ENCODE measurements around the gene VIM.
A peak's percentile ranks its signal among the peaks of the same experiment; 100 is the strongest.

VIM gene

DNA sequence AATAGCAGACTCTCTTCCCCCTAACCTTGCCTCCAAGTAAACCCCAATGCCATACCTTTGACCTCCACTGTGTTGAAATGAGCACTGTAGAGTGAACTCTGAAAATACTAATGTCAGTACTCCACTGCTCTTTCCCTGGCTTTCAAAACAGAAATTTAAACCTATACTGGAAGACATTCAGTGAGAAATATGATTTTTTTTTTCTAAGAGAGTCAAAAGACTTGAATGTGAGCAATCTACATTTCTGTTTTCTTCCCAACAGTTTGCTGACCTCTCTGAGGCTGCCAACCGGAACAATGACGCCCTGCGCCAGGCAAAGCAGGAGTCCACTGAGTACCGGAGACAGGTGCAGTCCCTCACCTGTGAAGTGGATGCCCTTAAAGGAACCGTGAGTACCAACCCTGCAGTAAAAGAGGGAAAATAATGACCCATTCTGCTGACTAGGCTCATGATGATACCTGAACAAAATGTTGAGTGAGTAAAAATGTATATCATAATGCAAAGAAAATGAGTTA lies 6.4 kb downstream of the VIM start:
- Mint-ChIP-seq H3K4me3 (peak overlapping the region; percentile 24), H3K36me3 (ENCODE audit: low read depth) (peaks cover 75% of the 10 kb centered on the region), H3K9me3 (no peaks in the 10 kb centered on the region), H3K4me1 (ENCODE audit: low read depth) (peaks cover 59% of the 10 kb centered on the region), H3K27ac (peak overlapping the region; percentile 22), H3K27me3 (no peaks in the 10 kb centered on the region)

DNA sequence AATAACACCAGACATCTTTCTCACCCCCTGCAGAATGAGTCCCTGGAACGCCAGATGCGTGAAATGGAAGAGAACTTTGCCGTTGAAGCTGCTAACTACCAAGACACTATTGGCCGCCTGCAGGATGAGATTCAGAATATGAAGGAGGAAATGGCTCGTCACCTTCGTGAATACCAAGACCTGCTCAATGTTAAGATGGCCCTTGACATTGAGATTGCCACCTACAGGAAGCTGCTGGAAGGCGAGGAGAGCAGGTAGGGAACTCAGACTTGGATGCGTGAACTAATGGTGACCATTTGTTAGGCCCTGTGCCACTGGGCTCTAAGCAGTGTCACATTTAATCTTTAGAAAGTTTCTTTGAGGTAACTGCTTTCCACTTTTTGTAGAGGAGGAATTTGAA lies 7.1 kb downstream of the VIM start:
- Mint-ChIP-seq H3K4me3 (no peak overlapping the region), H3K27me3 (no peaks in the 10 kb centered on the region), H3K36me3 (ENCODE audit: low read depth) (peaks cover 73% of the 10 kb centered on the region), H3K4me1 (ENCODE audit: low read depth) (peaks cover 59% of the 10 kb centered on the region), H3K27ac (no peak overlapping the region), H3K9me3 (no peaks in the 10 kb centered on the region)

DNA sequence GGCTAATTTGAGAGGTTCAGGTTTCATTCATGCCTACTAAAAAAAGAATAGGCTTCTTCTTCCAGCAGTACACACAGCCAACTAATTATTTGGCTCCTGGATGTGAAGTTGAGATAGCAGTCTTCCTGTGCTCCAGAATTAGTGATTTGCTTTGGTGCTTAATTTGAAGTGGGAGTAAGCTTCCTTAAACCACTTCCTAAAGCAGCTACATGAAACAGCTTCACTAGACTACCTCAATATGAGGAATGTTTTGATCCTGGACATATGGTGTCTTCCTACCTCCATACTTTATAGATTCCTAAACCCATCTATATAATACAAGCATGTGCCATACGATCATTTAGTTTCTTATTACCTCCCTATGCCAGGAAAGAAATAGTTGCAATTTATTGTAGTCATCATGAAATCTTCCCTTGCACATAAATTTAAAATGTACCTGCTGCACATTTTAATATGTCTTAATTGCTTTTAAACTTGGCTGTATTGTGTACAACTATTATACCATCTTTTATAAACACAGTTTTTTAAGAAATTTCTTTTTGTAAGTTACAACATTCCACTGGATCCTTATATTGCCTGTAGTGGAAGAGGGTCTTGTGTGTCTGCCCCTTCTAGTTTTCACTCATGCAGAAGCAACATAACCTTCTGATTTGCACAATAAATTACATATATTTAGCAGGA lies 8.6 kb downstream of the VIM start:
- Mint-ChIP-seq H3K27me3 (no peaks in the 10 kb centered on the region), H3K27ac (no peak overlapping the region), H3K4me1 (ENCODE audit: low read depth) (peaks cover 45% of the 10 kb centered on the region), H3K4me3 (no peak overlapping the region), H3K9me3 (no peaks in the 10 kb centered on the region), H3K36me3 (ENCODE audit: low read depth) (peaks cover 58% of the 10 kb centered on the region)

DNA sequence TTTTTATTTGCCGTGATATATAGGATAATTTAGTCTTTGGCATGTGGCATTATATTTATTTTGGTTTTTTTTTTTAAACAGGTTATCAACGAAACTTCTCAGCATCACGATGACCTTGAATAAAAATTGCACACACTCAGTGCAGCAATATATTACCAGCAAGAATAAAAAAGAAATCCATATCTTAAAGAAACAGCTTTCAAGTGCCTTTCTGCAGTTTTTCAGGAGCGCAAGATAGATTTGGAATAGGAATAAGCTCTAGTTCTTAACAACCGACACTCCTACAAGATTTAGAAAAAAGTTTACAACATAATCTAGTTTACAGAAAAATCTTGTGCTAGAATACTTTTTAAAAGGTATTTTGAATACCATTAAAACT lies 9.1 kb downstream of the VIM start:
- Mint-ChIP-seq H3K4me3 (no peak overlapping the region), H3K27me3 (no peaks in the 10 kb centered on the region), H3K9me3 (no peaks in the 10 kb centered on the region), H3K4me1 (ENCODE audit: low read depth) (peaks cover 45% of the 10 kb centered on the region), H3K27ac (no peak overlapping the region), H3K36me3 (ENCODE audit: low read depth) (peaks cover 53% of the 10 kb centered on the region)

DNA sequence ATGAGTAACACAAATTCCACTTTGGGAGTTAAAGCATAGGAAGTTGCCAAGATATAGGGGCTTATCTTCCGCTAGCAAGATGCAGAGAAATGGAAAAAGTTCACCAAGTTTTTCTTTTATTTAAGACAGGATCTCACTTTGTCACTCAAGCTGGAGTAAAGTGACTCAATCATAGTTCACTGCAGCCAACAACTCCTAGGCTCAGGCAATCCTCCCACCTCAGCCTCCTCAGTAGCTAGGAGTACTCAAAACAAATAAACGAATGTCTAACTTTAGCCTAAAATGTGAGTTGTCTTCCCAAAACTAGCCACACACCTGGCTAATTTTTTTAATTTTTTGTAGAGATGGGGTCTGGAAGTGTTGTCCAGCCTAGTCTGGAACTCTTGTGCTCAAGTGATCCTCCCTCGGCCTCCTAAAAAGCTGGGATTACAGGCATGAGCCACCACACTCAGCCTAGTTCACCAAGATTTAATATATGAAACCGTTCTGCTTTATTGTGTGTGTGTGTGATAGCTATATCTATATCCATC lies 9.9 kb downstream of the VIM start:
- Mint-ChIP-seq H3K4me1 (ENCODE audit: low read depth) (peaks cover 39% of the 10 kb centered on the region), H3K9me3 (no peaks in the 10 kb centered on the region), H3K4me3 (no peak overlapping the region), H3K27ac (no peak overlapping the region), H3K27me3 (no peaks in the 10 kb centered on the region), H3K36me3 (ENCODE audit: low read depth) (peaks cover 46% of the 10 kb centered on the region)

DNA sequence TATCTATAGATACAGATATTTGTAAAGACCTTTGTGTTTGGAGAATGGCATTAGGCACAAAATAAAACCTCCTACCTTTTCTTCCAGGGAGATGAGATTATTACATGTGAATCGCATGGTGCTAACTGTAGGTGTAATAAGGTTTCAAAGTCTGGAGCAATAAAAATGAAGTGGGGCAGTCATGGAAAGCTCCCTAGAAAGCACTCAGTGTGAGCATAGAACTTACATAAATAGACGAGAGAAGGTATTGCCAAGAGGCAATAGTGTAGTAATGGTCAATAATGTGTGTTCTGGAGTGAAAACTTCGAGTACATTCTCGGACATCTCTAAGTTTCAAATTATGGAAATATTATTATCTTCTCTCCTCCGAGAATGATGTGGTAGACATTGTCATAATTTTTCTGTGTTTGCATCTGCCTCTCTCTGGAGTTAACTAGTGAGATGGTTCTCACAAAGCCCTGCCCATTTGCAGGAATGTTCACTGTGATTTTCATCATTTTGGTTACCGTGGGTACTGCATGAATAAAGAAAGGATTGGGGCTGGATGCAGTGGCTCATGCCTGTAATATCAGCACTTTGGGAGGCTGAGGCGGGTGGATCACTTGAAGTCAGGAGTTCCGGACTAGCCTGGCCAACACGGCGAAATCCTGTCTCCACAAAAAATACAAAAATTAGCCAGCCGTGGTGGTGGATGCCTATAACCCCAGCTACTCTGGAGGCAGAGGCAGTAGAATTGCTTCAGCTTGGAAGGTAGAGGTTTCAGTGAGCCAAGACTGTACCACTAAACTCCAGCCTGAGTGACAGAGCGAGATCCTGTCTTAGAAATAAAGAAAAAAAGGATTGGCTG lies 10.6 kb downstream of the VIM start:
- no peaks in the 10 kb centered on the region for H3K9me3 Mint-ChIP-seq
- H3K36me3 Mint-ChIP-seq (ENCODE audit: low read depth) = peaks cover 40% of the 10 kb centered on the region
- H3K4me1 Mint-ChIP-seq (ENCODE audit: low read depth) = peaks cover 32% of the 10 kb centered on the region
- H3K4me3 Mint-ChIP-seq = no peak overlapping the region
- H3K27ac Mint-ChIP-seq = peak overlapping the region; percentile 2
- no peaks in the 10 kb centered on the region for H3K27me3 Mint-ChIP-seq

DNA sequence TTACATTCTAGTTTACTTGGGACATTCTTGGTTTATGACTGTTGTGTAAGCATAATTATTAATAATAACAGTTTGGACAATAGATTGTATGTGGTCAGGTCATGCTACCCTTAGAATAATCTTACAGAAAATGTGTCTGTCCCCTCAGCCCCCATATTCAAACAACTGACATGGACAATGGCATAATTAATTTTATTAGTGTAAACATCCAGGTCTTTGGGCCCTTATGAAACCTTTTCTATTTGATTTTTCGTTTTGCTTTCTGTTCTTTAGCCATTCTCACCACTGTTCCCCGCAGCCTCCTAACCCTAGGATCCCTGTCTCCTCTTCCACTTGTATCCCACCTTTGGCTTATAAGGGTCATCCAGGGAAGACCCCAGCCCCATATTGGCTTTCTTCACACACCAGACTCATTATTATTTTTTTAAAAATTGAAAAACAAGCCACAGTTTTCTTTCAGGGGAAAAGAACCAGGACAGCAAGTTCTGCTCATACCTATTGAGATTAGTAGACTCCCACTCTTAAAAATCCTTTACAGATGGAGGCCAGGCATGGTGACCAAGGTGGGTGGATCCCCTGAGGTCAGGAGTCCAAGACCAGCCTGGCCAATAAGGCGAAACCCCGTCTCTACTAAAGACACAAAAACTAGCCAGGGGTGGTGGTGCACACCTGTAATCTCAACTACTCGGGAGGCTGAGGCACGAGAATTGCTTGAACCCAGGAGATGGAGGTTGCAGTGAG lies 11.5 kb downstream of the VIM start:
- Mint-ChIP-seq H3K27ac (no peak overlapping the region), H3K36me3 (ENCODE audit: low read depth) (peaks cover 32% of the 10 kb centered on the region), H3K9me3 (no peaks in the 10 kb centered on the region), H3K4me1 (ENCODE audit: low read depth) (peaks cover 26% of the 10 kb centered on the region), H3K27me3 (no peaks in the 10 kb centered on the region), H3K4me3 (no peak overlapping the region)

DNA sequence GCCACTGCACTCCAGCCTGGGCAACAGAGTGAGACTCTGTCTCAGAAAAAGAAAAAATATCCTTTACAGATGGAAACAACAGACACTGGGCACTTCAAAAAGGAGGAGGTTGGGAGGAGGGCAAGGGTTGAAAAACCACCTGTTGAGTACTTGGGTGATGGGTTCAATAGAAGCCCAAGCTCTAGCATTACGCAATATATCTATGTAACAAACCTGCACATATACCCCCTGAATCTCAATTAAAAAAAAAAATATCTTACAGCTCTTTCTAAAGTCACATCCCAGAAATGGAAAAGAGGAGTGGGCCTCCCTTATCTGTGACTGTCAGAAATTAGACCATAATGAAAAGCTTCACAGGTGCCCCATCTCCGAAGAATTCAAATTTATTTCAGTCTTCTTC lies 12.1 kb downstream of the VIM start:
- H3K4me1 Mint-ChIP-seq (ENCODE audit: low read depth) = peaks cover 21% of the 10 kb centered on the region
- H3K9me3 Mint-ChIP-seq = no peaks in the 10 kb centered on the region
- H3K27ac Mint-ChIP-seq = no peak overlapping the region
- H3K27me3 Mint-ChIP-seq = no peaks in the 10 kb centered on the region
- no peak overlapping the region for H3K4me3 Mint-ChIP-seq
- peaks cover 26% of the 10 kb centered on the region for H3K36me3 Mint-ChIP-seq (ENCODE audit: low read depth)

DNA sequence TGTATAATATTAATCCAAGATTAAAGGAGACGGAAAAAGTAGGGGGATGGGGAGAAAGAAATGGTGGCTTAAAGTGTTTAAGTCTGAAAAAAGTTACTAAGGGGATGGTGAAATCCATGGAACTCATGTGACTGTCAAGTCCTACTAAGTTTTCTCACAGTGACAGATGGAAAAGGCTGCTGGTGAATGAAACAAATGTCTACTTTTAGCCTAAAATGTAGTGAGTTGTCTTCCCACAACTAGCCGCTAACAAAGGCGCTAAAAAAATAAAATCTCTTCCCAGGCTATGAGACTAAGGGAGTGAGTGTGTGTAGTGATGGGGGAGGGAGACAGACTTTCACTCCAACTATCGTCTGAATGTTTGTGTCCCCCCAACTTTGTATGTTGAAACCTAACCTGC lies 12.6 kb downstream of the VIM start:
- Mint-ChIP-seq H3K27ac (no peak overlapping the region), H3K36me3 (ENCODE audit: low read depth) (peaks cover 21% of the 10 kb centered on the region), H3K27me3 (no peaks in the 10 kb centered on the region), H3K4me3 (no peak overlapping the region), H3K4me1 (ENCODE audit: low read depth) (peaks cover 15% of the 10 kb centered on the region), H3K9me3 (no peaks in the 10 kb centered on the region)

DNA sequence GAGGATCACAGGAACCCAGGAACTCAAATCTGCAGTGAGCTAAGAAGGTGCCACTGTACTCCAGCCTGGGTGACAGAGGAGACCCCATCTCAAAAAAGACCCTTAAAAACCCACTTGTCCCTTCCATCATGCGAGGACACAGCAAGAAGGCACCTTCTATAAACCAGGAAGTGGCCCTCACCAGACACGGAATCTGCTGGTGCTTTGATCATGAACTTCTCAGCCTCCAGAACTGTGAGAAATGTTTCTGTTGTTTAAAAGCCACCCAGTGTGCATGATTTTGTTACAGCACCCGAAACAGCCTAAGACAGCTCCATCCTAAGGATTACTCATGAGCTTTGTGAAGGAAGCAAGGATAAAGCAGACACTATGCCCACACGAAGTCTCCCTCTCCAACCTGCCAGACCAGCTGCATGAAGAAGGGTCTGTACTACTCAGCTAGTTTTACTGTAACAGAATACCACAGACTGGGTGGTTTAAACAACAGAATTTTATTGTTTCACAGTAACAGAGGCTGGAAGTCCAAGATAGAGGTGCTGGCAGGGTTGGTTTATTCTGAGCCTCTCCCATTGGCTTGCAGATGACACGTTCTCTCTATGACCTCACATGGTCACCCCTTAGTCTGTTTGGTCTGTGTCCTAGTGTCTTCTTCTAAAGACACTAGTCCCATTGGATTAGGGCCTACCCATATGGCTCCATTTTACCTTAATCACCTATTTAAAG lies 13.7 kb downstream of the VIM start:
- Mint-ChIP-seq H3K4me1 (ENCODE audit: low read depth) (peaks cover 6% of the 10 kb centered on the region), H3K27me3 (no peaks in the 10 kb centered on the region), H3K4me3 (no peak overlapping the region), H3K9me3 (peaks cover 4% of the 10 kb centered on the region), H3K27ac (no peak overlapping the region), H3K36me3 (ENCODE audit: low read depth) (peaks cover 9% of the 10 kb centered on the region)

DNA sequence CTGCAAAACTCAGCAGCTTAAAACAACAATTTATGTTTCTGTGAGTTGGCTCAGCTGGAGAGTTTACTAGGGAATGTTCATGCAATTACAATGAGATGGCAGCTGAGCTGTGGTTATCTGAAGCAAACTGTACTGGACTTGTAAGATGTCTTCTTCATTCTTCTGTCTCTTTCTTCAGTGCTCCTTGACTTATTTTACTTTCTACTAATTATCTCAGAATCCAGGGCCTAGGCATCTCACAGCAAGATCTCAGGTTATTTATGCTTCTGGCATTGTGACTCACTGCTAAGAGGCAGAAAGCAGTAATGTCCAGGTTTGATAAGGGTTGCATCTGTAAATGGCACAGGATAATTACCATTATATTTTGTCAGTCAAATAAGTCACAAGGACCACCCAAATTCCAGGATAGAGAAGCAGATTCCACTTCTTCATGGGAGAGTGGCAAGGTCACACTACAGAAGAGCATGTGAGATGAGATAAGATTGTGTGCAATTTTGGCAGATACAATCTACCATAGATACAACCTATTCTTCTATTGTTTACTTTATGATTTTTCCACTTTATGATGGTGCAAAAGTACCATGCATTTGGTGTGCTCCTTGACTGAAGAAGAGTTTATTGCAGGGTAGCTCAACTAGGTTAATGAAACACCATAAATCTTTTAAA lies 16.8 kb downstream of the VIM start:
- H3K4me1 Mint-ChIP-seq (ENCODE audit: low read depth) = peaks cover 6% of the 10 kb centered on the region
- H3K27me3 Mint-ChIP-seq = no peaks in the 10 kb centered on the region
- no peak overlapping the region for H3K4me3 Mint-ChIP-seq
- no peaks in the 10 kb centered on the region for H3K36me3 Mint-ChIP-seq (ENCODE audit: low read depth)
- H3K9me3 Mint-ChIP-seq = peaks cover 4% of the 10 kb centered on the region
- H3K27ac Mint-ChIP-seq = no peak overlapping the region

DNA sequence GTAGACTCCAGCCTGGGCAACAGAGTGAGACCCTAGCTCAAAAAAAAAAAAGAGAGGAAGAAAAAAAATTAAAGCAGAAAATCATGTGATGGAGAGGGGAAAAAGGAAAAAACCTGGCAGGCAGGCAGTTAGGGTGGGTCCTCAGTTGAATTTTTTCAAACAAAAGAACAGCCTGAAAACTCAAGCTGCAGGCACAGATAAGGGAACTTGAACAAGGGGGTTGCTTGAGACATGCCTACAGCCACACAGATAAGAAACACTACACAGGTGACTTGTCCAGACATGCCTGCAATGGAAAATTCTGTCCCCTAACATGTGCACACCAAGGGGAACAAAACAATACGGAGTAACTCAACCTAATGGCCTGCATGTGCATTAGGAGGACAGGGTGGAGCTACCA lies 19.2 kb downstream of the VIM start:
- no peak overlapping the region for H3K4me3 Mint-ChIP-seq
- H3K27me3 Mint-ChIP-seq = no peaks in the 10 kb centered on the region
- no peaks in the 10 kb centered on the region for H3K4me1 Mint-ChIP-seq (ENCODE audit: low read depth)
- no peak overlapping the region for H3K27ac Mint-ChIP-seq
- H3K36me3 Mint-ChIP-seq (ENCODE audit: low read depth) = no peaks in the 10 kb centered on the region
- H3K9me3 Mint-ChIP-seq = peaks cover 4% of the 10 kb centered on the region

DNA sequence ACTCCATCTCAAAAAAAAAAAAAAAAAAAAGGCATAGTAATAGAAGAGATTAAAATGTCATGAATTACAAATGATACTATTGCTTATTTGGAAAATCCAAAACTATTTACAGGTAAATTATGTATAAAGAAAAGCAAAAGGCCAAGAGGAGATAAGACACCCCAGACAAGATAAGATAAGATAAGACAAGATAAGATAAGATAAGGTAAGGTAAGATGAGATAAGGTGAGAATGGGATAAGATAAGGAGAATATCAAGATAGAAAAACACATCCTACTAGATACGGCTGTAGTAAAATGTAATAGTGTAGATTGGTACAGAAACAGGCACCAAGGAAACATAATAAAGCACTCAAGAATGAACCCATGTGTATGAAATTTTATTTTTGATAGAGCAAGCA lies 20.9 kb downstream of the VIM start:
- peaks cover 4% of the 10 kb centered on the region for H3K9me3 Mint-ChIP-seq
- no peaks in the 10 kb centered on the region for H3K4me1 Mint-ChIP-seq (ENCODE audit: low read depth)
- no peak overlapping the region for H3K27ac Mint-ChIP-seq
- no peaks in the 10 kb centered on the region for H3K27me3 Mint-ChIP-seq
- H3K4me3 Mint-ChIP-seq = no peak overlapping the region
- no peaks in the 10 kb centered on the region for H3K36me3 Mint-ChIP-seq (ENCODE audit: low read depth)

DNA sequence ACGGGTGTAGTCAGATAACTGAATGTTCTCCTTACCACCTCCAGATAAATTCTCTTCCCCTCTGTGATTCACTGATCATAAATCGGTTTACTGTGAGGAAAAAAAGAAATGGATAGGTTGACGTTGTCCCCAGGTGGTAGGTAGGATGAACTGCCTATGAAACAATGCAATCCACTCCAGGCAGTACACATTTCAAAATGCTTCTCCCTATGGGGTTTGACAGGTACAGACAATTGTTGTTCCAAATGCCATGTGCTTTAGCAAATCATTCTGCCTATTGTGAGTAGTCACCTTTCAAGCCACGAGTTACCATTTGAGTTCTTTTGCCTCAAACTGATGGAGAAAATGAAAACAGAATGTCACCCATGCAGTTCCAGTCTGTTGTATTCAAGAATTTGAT lies 21.8 kb downstream of the VIM start:
- H3K27ac Mint-ChIP-seq = no peak overlapping the region
- peaks cover 4% of the 10 kb centered on the region for H3K9me3 Mint-ChIP-seq
- H3K4me1 Mint-ChIP-seq (ENCODE audit: low read depth) = no peaks in the 10 kb centered on the region
- H3K36me3 Mint-ChIP-seq (ENCODE audit: low read depth) = no peaks in the 10 kb centered on the region
- H3K27me3 Mint-ChIP-seq = no peaks in the 10 kb centered on the region
- no peak overlapping the region for H3K4me3 Mint-ChIP-seq
